GM18861 (cell line): Measurements from ENCODE around the gene DDX51.
"Not testable (repeated sequence)": the region's sequence is repeated elsewhere in the genome, so short reads cannot be mapped to it uniquely, and the experiment has no call there.

Experiments used
- ATAC-seq: cut with Tn5 transposase; IDR thresholded peaks from one replicate; pipeline ENCODE4 v1.9.1; 2021; ENCODE audit not compliant: unreplicated experiment

DDX51 gene

GRCh38 chr12:132121283-132121682, 22.8 kb downstream of the DDX51 start:
- ATAC-seq: no peak

GRCh38 chr12:132118876-132119275, 25.2 kb downstream of the DDX51 start:
- ATAC-seq: no peak

- ATAC-seq: no peak
These were observed 26.6 kb downstream of the DDX51 start for GRCh38 chr12:132117558-132117875.

DNA sequence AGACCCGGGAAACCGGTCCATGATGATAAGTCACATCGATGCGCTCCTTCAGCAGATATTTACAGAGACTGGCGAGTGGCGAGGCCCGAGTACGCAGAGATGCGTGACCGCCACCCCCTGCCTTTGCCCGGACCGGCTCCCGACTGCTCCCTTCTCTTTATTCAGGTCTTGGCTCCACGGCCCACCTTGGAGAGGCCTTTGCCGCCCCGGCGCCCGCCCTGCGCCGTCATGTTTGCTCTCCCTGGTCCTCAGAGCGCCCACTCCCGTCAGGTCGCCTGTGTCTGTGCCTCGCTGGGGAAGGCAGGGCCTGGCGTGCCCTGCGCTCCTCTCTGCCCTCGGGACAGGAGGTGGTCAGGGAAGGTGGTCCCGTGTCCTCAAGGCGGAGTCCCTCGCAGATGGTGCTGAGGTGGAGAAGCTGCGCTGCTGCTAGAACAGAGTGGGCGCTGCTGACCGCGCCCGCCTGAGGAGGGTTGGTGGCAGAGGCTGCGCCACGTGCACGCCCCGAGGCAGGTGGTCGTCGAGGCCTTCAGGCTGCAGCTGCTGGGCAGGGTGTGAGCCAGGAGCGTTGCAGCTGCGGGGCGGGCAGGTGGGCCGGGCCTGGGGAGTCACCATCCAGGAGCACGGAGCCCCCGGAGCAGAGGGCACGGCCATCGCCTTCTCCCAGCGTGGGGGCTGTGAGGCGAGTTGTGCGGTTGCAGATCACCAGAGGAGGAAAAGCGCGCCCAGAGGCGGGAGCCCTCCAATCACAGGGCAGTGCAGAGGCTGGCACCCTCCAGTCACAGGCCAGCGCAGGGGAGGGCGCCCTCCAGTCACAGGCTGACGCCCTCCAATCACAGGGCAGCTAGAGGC, 27.2 kb downstream of the DDX51 start:
- ATAC-seq: no peak

DNA sequence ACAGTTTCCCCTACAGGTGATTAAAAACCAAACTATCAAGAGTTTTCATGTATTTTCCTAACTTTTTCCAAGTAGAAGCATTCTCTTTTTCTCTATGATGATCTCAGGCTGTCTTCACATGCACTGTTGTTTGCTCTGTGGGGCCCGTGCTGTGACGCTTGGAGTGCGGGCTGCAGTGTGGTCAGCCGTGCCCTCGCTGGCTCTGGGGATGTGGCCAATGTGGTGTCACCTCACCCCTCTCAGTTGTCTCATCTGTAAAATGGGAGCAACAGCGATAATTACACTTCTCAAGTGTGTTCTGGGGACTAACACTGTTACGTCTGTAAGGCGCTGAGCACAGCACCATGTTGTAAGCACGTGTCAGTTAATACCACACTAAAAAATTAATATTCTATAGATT, 28.6 kb downstream of the DDX51 start:
- no peak for ATAC-seq

DNA sequence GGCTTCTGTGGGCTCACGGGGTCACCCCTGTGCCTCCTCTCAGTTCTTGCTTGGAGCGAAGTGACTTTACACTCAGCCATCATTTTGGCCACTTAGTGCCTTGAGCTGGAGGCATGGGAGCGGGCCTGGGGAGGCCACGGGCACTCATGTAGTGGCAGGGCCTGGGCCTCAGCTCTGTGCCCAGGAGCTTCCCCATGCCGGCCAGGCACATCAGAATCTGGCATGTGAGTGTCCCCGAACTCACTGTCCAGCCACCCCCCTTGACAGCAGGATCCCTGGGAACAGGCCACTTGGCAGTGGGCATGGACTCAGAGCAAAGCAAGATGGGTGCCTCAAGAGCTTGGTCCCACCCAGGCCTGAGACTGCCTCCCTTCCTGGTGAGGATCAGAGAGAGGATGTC, 29.5 kb downstream of the DDX51 start:
- ATAC-seq: no peak

GRCh38 chr12:132111654-132112304, 32.3 kb downstream of the DDX51 start:
- no peak for ATAC-seq

GRCh38 chr12:132110677-132111076, 33.4 kb downstream of the DDX51 start:
- ATAC-seq: no peak

GRCh38 chr12:132109741-132110140, 34.4 kb downstream of the DDX51 start:
- ATAC-seq: no peak

DNA sequence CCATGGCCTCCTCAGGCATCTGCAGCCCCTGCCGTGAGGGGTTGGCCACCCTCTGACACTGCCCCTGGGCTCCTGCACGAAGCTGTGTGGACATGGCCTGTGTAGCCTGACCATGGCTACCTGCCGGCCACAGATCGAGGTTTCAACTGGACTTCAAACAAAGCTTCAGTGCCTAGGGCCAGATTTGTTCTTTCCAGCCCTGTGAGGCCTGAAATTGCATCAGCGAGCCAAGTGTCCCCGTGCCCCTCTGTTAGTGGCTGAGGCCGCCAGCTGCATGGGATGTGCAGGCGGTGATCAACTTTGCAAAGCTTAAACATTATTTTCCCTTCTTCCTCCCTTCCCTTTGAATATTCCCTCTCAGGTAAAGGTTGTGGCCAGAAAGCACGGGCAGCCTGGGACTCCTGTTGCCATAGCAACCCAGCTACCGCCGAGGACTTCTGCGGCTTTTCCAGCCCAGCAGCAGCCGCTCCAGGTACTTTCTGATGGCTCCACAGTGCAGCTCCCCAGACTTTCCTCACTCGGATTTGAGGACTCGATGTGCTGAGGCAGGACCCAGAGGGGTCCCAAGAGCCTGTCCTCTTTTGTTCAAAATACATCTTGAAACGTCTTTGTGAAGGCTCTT, 35.8 kb downstream of the DDX51 start:
- no peak for ATAC-seq

DNA sequence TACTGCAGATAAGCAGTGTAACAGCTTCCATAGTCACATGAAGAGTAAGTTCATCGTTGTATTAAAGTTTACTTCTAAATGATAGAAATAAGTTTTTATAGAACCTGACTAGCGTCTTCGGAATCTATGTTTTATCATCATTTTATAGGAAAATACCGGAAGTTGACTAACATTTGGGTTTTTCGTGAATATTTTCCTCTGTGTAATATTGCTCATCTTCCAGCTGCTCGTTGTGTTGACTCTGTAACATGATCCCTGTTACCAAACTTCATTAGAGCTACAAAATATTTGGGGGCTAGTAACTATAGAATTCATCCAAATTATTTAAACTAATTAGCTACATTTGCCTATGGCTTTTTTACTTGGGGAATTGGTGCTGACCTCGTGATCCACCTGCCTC, 37.2 kb downstream of the DDX51 start:
- ATAC-seq: no peak

DNA sequence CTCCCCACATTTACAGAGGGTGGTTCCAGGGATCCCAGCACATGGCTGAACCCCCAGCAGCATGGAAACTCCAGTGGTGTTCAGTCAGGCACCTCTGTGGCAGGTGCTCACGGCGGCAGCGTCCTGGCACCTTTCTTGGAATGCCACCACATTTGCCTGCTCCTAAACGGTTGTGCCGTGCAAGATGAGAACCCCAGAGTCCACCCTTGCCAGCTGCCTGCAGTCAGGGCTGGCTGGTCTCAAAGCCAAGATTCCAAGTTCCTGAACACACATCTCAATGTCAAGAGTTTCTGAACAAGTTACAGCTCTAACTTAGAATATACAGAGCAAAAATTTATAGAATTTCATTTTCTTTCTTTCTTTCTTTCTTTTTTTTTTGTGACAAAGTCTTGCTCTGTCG, 38.7 kb downstream of the DDX51 start:
- no peak for ATAC-seq

- no peak for ATAC-seq
These were observed 40.4 kb downstream of the DDX51 start for GRCh38 chr12:132103542-132104308.

- ATAC-seq: not testable (repeated sequence)
These were observed 41.0 kb downstream of the DDX51 start for GRCh38 chr12:132103072-132103471.

DNA sequence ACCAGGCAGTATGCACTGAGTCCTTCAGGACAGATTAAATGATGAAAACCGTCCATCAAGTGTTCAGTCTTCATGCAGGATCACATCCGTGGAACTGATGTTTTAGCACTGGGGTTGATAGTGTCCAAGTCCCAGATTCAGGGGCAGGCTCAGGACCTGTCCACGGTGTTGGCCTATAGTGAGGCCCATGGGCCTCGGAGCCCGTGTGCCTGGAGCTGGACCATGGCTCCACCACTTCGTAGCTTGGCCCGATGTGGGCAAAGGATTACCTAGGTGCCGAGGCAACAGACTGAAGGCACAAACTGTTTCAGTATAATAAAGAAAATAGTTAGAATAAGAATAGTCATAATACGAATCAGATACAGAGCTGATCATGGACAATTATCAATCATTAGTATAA, 41.8 kb downstream of the DDX51 start:
- no peak for ATAC-seq

- no peak for ATAC-seq
These were observed 43.6 kb downstream of the DDX51 start for GRCh38 chr12:132100306-132101065.

- ATAC-seq: no peak
These were observed 44.4 kb downstream of the DDX51 start for GRCh38 chr12:132099739-132100138.

DNA sequence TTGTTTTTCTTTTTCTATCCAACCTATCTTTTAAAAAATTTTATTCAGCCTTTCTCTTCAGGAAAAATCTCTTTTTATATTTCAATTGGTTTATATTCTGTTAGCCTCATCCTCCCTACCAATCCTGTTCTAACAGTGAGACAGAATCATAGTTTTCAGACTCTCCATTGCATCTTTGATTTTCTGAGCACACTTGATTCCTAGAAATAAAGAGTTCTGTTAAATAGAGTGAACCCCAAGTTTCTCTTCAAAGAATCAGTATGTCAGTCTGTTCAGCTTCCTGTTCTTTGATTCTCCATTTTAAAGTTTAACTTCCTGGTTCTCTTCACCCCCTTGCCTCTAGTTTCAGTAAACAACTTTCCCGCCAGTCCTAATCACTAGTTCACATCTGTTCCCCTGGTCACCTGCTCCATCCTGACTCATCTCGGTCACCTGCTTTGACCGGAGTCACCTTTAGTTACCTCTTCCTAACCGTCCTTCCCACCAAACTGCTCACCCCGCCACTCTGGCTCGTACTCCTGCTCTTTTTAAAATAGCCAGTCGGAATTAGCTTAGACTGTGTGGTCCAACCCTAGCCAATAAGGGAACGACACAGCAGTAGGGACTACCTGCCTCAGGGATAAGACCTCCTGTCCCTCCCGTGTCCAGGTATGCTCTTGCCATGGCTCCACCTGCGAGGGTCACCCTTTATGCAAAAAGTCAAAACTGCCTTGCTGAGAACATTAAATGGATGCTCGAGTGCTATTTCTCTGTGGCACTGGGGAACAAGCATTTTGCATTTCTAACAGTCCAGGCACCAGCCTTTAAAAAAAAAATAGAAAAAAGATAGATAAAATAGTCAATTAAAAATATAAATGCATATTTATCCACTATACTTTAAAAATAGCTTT, 48.4 kb downstream of the DDX51 start:
- ATAC-seq: no peak

DNA sequence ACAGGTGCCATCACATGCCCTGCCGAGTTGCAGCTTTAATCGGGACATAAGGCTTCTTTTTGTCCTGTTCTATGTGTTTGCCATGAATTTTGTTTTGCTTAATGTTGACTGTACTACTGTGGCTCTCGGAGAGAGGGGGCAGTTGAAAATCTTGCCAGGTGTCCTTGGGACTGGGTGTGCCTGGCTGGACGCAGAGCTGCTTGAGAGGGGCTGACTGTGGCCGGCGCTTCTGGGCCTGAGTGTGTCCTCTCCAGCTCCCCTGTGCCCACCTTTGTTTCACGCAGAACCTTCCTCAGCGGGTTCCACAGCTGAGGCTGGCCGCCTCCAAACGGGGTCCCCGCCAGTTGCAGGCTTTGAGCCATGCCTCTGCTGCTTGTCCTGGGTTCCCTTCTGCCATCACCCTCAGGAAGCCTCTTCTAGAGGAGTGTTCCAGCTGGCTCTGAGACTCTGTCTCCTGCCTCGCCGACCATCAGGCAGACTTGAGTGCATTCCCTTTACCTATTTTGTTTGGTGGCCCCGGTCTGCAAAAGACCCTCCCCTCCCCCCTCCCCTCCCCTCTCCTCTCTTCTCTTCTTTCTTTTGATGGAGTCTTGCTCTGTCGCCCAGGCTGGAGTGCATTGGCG, 49.7 kb downstream of the DDX51 start:
- ATAC-seq: no peak
